Measurements from ENCODE around the gene MYO9B. TPM values are rescaled to one million over a fixed set of nuclear protein-coding genes. Genes with fewer than 3 reads are reported as not detected.

Gene MYO9B
- total and polyA plus RNA-seq, 2 donors (not counting 1 experiment from before 2014, with no cell fraction given) = 32.5 to 52.5 TPM

GRCh38 chr19:17225053-17225452 is 149.5 kb downstream of the MYO9B start:
- no peak overlapping the region for H2AFZ ChIP-seq (ENCODE audit: low read length)

GRCh38 chr19:17226002-17226933 is 150.7 kb downstream of the MYO9B start, which contains the start of gene OCEL1:
TSS of gene OCEL1 (plus strand) at chr19:17226226. CDS start at chr19:17226248, 22 bp downstream.
- Histone ChIP-seq H3K4me1 (ENCODE audit: control insufficient read depth, extremely low read depth, insufficient read depth, low read length) (no peaks in the 10 kb centered on the region), H3K9ac (ENCODE audit: insufficient read depth, low read length) (peak within 1 kb of the TSS; percentile 70), H3K27me3 (ENCODE audit: control insufficient read depth, insufficient read depth, low read length) (no peaks in the 10 kb centered on the region), H3K4me3 (replicated peaks in 1 of 4; ENCODE audit: control extremely low read depth in 1 of 4, insufficient read depth in 1 of 4, low read depth in 3 of 4, low read length in 4 of 4) (peak within 1 kb of the TSS; percentile 65 to 82 (median 74)), H3K4me2 (ENCODE audit: extremely low read depth, insufficient read depth, low read length) (peak within 1 kb of the TSS; percentile 92), H3K79me2 (ENCODE audit: control insufficient read depth, insufficient read depth, low read length) (no peaks in the 10 kb centered on the region), H4K20me1 (ENCODE audit: control insufficient read depth, extremely low read depth, insufficient read depth, low read length) (no peaks in the 10 kb centered on the region), H3K36me3 (ENCODE audit: control insufficient read depth, insufficient read depth, low read length) (peaks cover 9% of the 10 kb centered on the region), H2AFZ (ENCODE audit: low read length) (peak within 1 kb of the TSS; percentile 94), H3K9me3 (ENCODE audit: control insufficient read depth, insufficient read depth, low read depth, low read length) (no peaks in the 10 kb centered on the region), H3K27ac (ENCODE audit: insufficient read depth, low read length) (peak within 1 kb of the TSS; percentile 32)
- TF ChIP-seq EZH2 (IDR thresholded peaks at IDR 0.05; ENCODE audit: low read length, missing control alignments) = no peak
- TF ChIP-seq CTCF (conservative IDR thresholded peaks at IDR 0.05 in 1 of 2, IDR thresholded peaks at IDR 0.05 in 1 of 2; ENCODE audit: low read depth in 1 of 2, low read length in 2 of 2) = no peak
- peak; percentile 96 to 98 for DNase-seq (ENCODE audit: low read depth in 2 of 2)

More at GRCh38 chr19:17225053-17225452, 149.5 kb downstream of the MYO9B start:
- H3K4me1 ChIP-seq (ENCODE audit: control insufficient read depth, extremely low read depth, insufficient read depth, low read length) = no peaks in the 10 kb centered on the region
- no peak overlapping the region for H3K4me3 ChIP-seq (replicated peaks in 1 of 4; ENCODE audit: control extremely low read depth in 1 of 4, insufficient read depth in 1 of 4, low read depth in 3 of 4, low read length in 4 of 4)
- H3K79me2 ChIP-seq (ENCODE audit: control insufficient read depth, insufficient read depth, low read length) = no peaks in the 10 kb centered on the region
- no peak for DNase-seq (ENCODE audit: low read depth in 2 of 2)
- TF ChIP-seq EZH2 (IDR thresholded peaks at IDR 0.05; ENCODE audit: low read length, missing control alignments) = no peak
- no peak for TF ChIP-seq CTCF (conservative IDR thresholded peaks at IDR 0.05 in 1 of 2, IDR thresholded peaks at IDR 0.05 in 1 of 2; ENCODE audit: low read depth in 1 of 2, low read length in 2 of 2)
- H3K36me3 ChIP-seq (ENCODE audit: control insufficient read depth, insufficient read depth, low read length) = peaks cover 6% of the 10 kb centered on the region
- no peak overlapping the region for H3K9ac ChIP-seq (ENCODE audit: insufficient read depth, low read length)
- H3K27ac ChIP-seq (ENCODE audit: insufficient read depth, low read length) = no peak overlapping the region
- no peaks in the 10 kb centered on the region for H3K9me3 ChIP-seq (ENCODE audit: control insufficient read depth, insufficient read depth, low read depth, low read length)
- H3K4me2 ChIP-seq (ENCODE audit: extremely low read depth, insufficient read depth, low read length) = no peak overlapping the region
- no peaks in the 10 kb centered on the region for H3K27me3 ChIP-seq (ENCODE audit: control insufficient read depth, insufficient read depth, low read length)
- H4K20me1 ChIP-seq (ENCODE audit: control insufficient read depth, extremely low read depth, insufficient read depth, low read length) = no peaks in the 10 kb centered on the region

- no peak overlapping the region for H3K4me2 ChIP-seq (ENCODE audit: extremely low read depth, insufficient read depth, low read length)
- no peaks in the 10 kb centered on the region for H3K27me3 ChIP-seq (ENCODE audit: control insufficient read depth, insufficient read depth, low read length)
- no peak overlapping the region for H3K4me3 ChIP-seq (replicated peaks in 1 of 4; ENCODE audit: control extremely low read depth in 1 of 4, insufficient read depth in 1 of 4, low read depth in 3 of 4, low read length in 4 of 4)
- no peak overlapping the region for H2AFZ ChIP-seq (ENCODE audit: low read length)
- H3K27ac ChIP-seq (ENCODE audit: insufficient read depth, low read length) = no peak overlapping the region
- no peak for DNase-seq (ENCODE audit: low read depth in 2 of 2)
- no peak overlapping the region for H3K9ac ChIP-seq (ENCODE audit: insufficient read depth, low read length)
- TF ChIP-seq CTCF (conservative IDR thresholded peaks at IDR 0.05 in 1 of 2, IDR thresholded peaks at IDR 0.05 in 1 of 2; ENCODE audit: low read depth in 1 of 2, low read length in 2 of 2) (no peak), EZH2 (IDR thresholded peaks at IDR 0.05; ENCODE audit: low read length, missing control alignments) (no peak)
- H4K20me1 ChIP-seq (ENCODE audit: control insufficient read depth, extremely low read depth, insufficient read depth, low read length) = no peaks in the 10 kb centered on the region
- no peaks in the 10 kb centered on the region for H3K9me3 ChIP-seq (ENCODE audit: control insufficient read depth, insufficient read depth, low read depth, low read length)
- H3K36me3 ChIP-seq (ENCODE audit: control insufficient read depth, insufficient read depth, low read length) = peaks cover 12% of the 10 kb centered on the region
- no peaks in the 10 kb centered on the region for H3K4me1 ChIP-seq (ENCODE audit: control insufficient read depth, extremely low read depth, insufficient read depth, low read length)
- no peaks in the 10 kb centered on the region for H3K79me2 ChIP-seq (ENCODE audit: control insufficient read depth, insufficient read depth, low read length)
Observed at GRCh38 chr19:17227798-17228367, 152.3 kb downstream of the MYO9B start.
